Esophagus squamous epithelium (tissue), 5 donors: ENCODE measurements around the gene KAZN. TPM values are rescaled to one million over a fixed set of nuclear protein-coding genes. Genes with fewer than 3 reads are reported as not detected.

Source experiments
- DNase-seq: peaks from one replicate; lab custom pipeline; 2025; lab: John Stamatoyannopoulos, UW
- H3K27ac ChIP-seq, 4 donors: fragments of 200-600 bp; sonication (generic); one replicate each; pipeline ENCODE4 v1.5.1; 2016 to 2019; ENCODE audit warnings: mild to moderate bottlenecking in 1 of 4
- H3K27me3 ChIP-seq, 4 donors: fragments of 200-600 bp; sonication (generic); 1 replicate in 3 of 4; 2 replicates in 1 of 4; pipeline versions ENCODE4 v1.5.1 to v1.6.0; 2017 to 2021; ENCODE audit warnings: antibody characterized with exemption in 1 of 4
- H3K36me3 ChIP-seq, 3 donors: fragments of 200-600 bp; sonication (generic); one replicate each; pipeline ENCODE4 v1.5.1; 2016 to 2019
- H3K4me1 ChIP-seq, 3 donors: fragments of 200-600 bp; sonication (generic); one replicate each; pipeline ENCODE4 v1.5.1; 2017 to 2019
- H3K4me3 ChIP-seq, 4 donors: fragments of 200-600 bp; sonication (generic); 1 replicate in 3 of 4; 2 replicates in 1 of 4; pipeline ENCODE4 v1.5.1; 2016 to 2019; ENCODE audit warnings: mild to moderate bottlenecking in 2 of 4, moderate library complexity in 1 of 4
- H3K9me3 ChIP-seq, 3 donors: fragments of 200-600 bp; sonication (generic); one replicate each; pipeline ENCODE4 v1.5.1; 2016 to 2019
- POLR2A ChIP-seq, 4 donors: fragments of 450-650 bp; IDR thresholded peaks; one replicate each; pipeline ENCODE4 v1.6.1; 2017; ENCODE audit warnings: antibody characterized with exemption in 4 of 4, mild to moderate bottlenecking in 4 of 4, moderate library complexity in 3 of 4
- WGBS, 2 donors: methylation state at CpG; one replicate each; pipeline ENCODE4 v1.1.5; 2018; 5-methylcytosine and 5-hydroxymethylcytosine counted together
- intact Hi-C: fragments of 100-400 bp; cut with DNase I; formaldehyde crosslinking; loops from one replicate; pipeline ENCODE4 v1.15.0; 2022
- total RNA-seq, 4 donors: library from RNA; depleted of rRNA; stranded (reverse); fragments of >200 nt; gene quantifications; one replicate each; pipeline ENCODE4 v1.1.0, GENCODE V29; 2016
- TF ChIP-seq, protein P1 (sequence below), 6 experiments: fragments of 450-650 bp in 4 of 6; fragments of 200-600 bp in 2 of 6; sonication (generic) in 2 of 6; IDR thresholded peaks; one replicate each; pipeline ENCODE4 v1.5.1; 2016 to 2019; ENCODE audit warnings: antibody characterized with exemption in 6 of 6, mild to moderate bottlenecking in 4 of 6, moderate library complexity in 4 of 6
- donor health status: DM: yes; HTN: yes; CAD: no.

The KAZN gene
- total RNA-seq, 4 donors from 2014 or later: 25.0 to 54.5 (median 30.8) TPM

DNA sequence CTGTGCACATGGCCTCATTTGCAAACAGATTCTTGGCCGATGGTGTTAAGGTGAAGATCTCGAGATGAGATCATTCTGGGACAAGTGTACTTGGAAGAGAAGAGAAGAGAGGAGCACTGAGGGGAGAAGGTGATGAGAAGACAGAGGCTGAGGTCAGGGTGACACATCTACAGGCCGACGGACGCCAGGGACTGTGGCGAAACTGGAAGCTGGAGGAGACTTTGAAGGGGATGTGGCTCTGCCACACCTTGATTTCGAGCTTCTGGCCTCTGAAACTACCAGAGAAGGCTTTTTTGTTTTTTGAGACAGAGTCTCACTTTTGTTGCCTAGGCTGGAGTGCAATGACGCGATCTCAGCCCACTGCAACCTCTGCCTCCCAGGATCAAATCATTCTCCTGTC, 417.5 kb downstream of the KAZN start:
- no peaks in the 10 kb centered on the region for H3K36me3 ChIP-seq
- H3K27ac ChIP-seq: no peak overlapping the region
- 81 to 85% methylated on average over 9 of the region's 9 CpGs for WGBS, 2 donors

DNA sequence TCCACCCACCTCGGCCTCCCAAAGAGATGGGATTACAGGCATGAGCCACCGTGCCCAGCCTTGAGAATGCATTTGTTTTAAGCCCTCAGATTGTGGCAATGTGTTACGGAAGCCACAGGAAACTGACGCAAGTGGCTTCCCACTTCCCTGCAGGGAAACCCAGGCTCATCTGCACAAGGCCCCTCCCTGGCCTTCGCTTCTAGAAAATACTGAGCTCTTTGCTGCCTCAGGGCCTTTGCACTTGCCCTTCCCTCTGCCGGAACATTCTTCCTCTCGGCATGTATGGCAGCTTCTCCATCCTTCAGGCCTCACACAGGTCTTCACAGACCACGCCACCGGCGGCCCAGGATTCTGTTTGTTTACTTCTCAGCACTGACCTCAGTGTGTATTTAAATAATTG, 418.0 kb downstream of the KAZN start:
- intact Hi-C loops: no loop called here
- WGBS, 2 donors: 79 to 88% methylated on average over 9 to 10 of the region's 10 CpGs
- no peak for DNase-seq
- H3K27me3 ChIP-seq: no peaks in the 10 kb centered on the region
- no peaks in the 10 kb centered on the region for H3K36me3 ChIP-seq
- TF ChIP-seq POLR2A (IDR thresholded peaks at IDR 0.05): no peak
- TF ChIP-seq, protein P1, sequence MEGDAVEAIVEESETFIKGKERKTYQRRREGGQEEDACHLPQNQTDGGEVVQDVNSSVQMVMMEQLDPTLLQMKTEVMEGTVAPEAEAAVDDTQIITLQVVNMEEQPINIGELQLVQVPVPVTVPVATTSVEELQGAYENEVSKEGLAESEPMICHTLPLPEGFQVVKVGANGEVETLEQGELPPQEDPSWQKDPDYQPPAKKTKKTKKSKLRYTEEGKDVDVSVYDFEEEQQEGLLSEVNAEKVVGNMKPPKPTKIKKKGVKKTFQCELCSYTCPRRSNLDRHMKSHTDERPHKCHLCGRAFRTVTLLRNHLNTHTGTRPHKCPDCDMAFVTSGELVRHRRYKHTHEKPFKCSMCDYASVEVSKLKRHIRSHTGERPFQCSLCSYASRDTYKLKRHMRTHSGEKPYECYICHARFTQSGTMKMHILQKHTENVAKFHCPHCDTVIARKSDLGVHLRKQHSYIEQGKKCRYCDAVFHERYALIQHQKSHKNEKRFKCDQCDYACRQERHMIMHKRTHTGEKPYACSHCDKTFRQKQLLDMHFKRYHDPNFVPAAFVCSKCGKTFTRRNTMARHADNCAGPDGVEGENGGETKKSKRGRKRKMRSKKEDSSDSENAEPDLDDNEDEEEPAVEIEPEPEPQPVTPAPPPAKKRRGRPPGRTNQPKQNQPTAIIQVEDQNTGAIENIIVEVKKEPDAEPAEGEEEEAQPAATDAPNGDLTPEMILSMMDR (IDR thresholded peaks at IDR 0.05): no peak
- H3K9me3 ChIP-seq: no peaks in the 10 kb centered on the region
- H3K4me1 ChIP-seq: peaks cover 0 to 29% (median 13%) of the 10 kb centered on the region in 3 donors
- H3K4me3 ChIP-seq: no peak overlapping the region
- H3K27ac ChIP-seq: no peak overlapping the region

More for the DNA sequence above, 417.5 kb downstream of the KAZN start:
- no peak for TF ChIP-seq POLR2A (IDR thresholded peaks at IDR 0.05)
- TF ChIP-seq, protein P1 (IDR thresholded peaks at IDR 0.05): no peak
- intact Hi-C loops: no loop called here
- no peaks in the 10 kb centered on the region for H3K27me3 ChIP-seq
- DNase-seq: no peak
- H3K4me1 ChIP-seq: peaks cover 0 to 24% (median 9%) of the 10 kb centered on the region in 3 donors
- H3K4me3 ChIP-seq: no peak overlapping the region
- no peaks in the 10 kb centered on the region for H3K9me3 ChIP-seq

DNA sequence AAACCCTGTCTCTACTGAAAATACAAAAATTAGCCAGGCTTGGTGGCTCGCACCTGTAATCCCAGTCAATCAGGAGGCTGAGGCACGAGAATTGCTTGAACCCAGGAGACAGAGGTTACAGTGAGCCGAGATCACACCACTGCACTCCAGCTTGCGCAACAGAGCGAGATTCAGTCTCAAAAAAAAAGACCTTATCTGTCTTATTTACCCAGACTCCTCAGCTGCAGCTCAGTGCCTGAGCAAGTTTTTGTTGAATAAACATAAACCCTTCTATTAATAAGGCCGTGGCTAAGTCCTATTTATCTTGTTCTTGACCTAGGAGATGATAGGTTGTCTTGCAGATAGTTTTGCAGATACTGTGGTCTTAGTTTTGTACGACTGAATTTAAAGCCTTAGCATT, 418.6 kb downstream of the KAZN start:
- TF ChIP-seq POLR2A (IDR thresholded peaks at IDR 0.05): no peak
- TF ChIP-seq, protein P1 (IDR thresholded peaks at IDR 0.05): no peak
- H3K27ac ChIP-seq: no peak overlapping the region
- H3K27me3 ChIP-seq: no peaks in the 10 kb centered on the region
- peaks cover 0 to 35% (median 17%) of the 10 kb centered on the region in 3 donors for H3K4me1 ChIP-seq
- H3K4me3 ChIP-seq: no peak overlapping the region
- WGBS, 2 donors: 70 to 72% methylated on average over 7 of the region's 7 CpGs
- no peak for DNase-seq
- intact Hi-C loops: no loop called here
- no peaks in the 10 kb centered on the region for H3K36me3 ChIP-seq
- no peaks in the 10 kb centered on the region for H3K9me3 ChIP-seq

DNA sequence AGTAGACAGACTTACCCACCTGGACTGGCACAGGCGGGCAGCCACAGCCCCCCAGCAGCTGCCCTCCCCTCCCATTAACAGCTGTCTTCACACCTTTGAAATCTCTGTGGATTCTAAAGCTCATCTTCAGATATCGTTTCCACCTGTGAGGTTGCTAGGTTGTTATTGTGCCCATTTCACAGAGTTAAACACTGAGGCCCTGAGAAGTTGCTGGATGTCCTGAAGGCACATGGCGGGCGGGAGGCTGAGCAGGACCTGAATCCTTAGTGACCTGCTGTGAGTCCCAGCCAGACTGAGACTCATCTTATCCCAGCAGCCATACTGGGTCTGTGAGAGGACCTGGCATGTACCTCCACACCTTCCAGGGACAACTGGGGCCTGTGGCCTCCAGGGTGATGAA, 420.3 kb downstream of the KAZN start:
- DNase-seq: no peak
- Histone ChIP-seq H3K9me3 (no peaks in the 10 kb centered on the region), H3K4me1 (peaks cover 0 to 49% (median 22%) of the 10 kb centered on the region in 3 donors), H3K27ac (no peak overlapping the region), H3K27me3 (no peaks in the 10 kb centered on the region), H3K4me3 (no peak overlapping the region), H3K36me3 (no peaks in the 10 kb centered on the region)
- TF ChIP-seq POLR2A (IDR thresholded peaks at IDR 0.05): no peak
- TF ChIP-seq, protein P1 (IDR thresholded peaks at IDR 0.05): no peak
- intact Hi-C loops: no loop called here
- WGBS, 2 donors: 83% methylated on average over 1 of the region's 4 CpGs; no CpG with 5 or more reads in 1 of the 2 donors

DNA sequence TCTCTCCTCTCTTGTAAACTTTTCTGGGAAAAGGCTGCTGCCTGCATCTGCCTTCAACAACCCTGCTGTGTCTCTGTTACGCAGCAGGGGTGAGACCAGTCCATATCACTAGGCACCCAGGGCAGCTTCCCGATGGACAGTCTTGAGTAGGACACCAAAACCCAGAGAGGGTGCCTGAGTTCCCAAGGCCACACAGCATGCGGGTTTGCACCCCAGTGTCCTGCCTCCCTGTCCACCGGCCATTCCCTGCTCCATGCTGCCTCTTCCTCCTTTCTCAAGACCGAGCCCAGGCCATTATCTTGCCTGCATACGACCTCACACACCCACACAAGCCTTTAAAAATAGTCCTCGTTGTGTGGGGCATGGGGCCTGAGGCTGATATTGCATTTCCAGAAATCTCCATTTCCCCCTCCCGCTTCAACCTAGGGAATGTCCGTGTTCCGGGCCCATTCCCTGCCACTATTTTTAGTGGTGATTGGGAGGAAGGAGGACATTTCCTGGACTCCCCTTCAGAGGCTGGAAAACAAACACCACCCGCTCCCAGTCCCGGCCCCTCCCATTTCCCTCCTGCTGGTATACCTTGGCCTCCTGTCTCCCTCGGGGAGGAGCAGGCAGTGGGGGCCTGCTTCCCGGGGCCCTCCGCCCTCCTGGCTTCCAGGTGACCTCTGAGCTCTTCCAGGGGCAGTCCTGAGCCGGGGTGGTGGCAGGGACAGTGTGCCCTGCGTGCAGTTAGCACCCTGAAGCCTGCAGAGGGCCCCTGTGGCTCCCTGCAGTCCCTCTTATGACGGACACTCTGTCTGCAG, 422.7 kb downstream of the KAZN start:
- no peak overlapping the region for H3K4me3 ChIP-seq
- DNase-seq: no peak
- 55 to 65% methylated on average over 11 to 13 of the region's 18 CpGs for WGBS, 2 donors
- intact Hi-C loops: no loop called here
- peaks cover 0 to 60% (median 22%) of the 10 kb centered on the region in 3 donors for H3K4me1 ChIP-seq
- TF ChIP-seq, protein P1 (IDR thresholded peaks at IDR 0.05): no peak
- no peak for TF ChIP-seq POLR2A (IDR thresholded peaks at IDR 0.05)
- peak overlapping the region; percentile 28 to 83 (median 60) for H3K27ac ChIP-seq
- H3K36me3 ChIP-seq: no peaks in the 10 kb centered on the region
- no peaks in the 10 kb centered on the region for H3K9me3 ChIP-seq
- no peaks in the 10 kb centered on the region for H3K27me3 ChIP-seq
